ENCODE results near the gene DPYD. TPM values are rescaled to one million over a fixed set of nuclear protein-coding genes. Genes with fewer than 3 reads are reported as not detected.

Gene DPYD
- total and polyA plus RNA-seq, 9 of the 15 experiments (the other 6 are each of a cell fraction or from before 2014, with no cell fraction given): 0.03 to 0.25 (median 0.08) TPM; not detected in 2

GRCh38 chr1:97108179-97108578 lies 812.7 kb downstream of the DPYD start (continued):
- TF ChIP-seq NFRKB (IDR thresholded peaks at IDR 0.05; ENCODE audit: low read depth): no peak

GRCh38 chr1:97105531-97105930 lies 815.3 kb downstream of the DPYD start:
- Histone ChIP-seq H3K4me1 (replicated peaks in 1 of 2; ENCODE audit: control insufficient read depth in 2 of 2, insufficient read depth in 2 of 2, low read length in 2 of 2) (no peaks in the 10 kb centered on the region), H3K79me2 (ENCODE audit: control insufficient read depth, insufficient read depth, low read length) (no peaks in the 10 kb centered on the region), H3K9ac (ENCODE audit: insufficient read depth in 1 of 2, low read depth in 2 of 2, low read length in 2 of 2) (no peak overlapping the region), H3K4me2 (ENCODE audit: insufficient read depth, low read length) (no peak overlapping the region), H3K27ac (ENCODE audit: extremely low read depth, low read depth, low read length) (no peak overlapping the region), H3K4me3 (no peak overlapping the region), H3K9me3 (replicated peaks; ENCODE audit: control insufficient read depth, insufficient read depth, low read depth, low read length) (no peaks in the 10 kb centered on the region; the same call in 1 of the 2 replicates), H3K9me1 (ENCODE audit: control insufficient read depth, insufficient read depth, low read length) (no peaks in the 10 kb centered on the region), H3K36me3 (ENCODE audit: control insufficient read depth, insufficient read depth, low read length) (no peaks in the 10 kb centered on the region), H4K20me1 (replicated peaks; ENCODE audit: control insufficient read depth, insufficient read depth, low read length) (no peaks in the 10 kb centered on the region), H2AFZ (ENCODE audit: low read depth, low read length) (no peak overlapping the region), H3K27me3 (ENCODE audit: control insufficient read depth in 2 of 2, insufficient read depth in 2 of 2, low read length in 2 of 2) (no peaks in the 10 kb centered on the region)
- 0% methylated on average over 2 of the region's 2 CpGs for WGBS (ENCODE audit: insufficient coverage, low coverage, missing lambda C conversion rate)
- intact Hi-C loops (cut with micrococcal nuclease) (no loop called here), in situ Hi-C loops (cut with MboI) (no loop called here)
- DNase-seq (ENCODE audit: extremely low read depth in 1 of 4, low spot score in 3 of 4): no peak
- CTCF ChIA-PET (ENCODE audit: low intra/inter-chr PET ratio): no interaction called here
- POLR2A ChIA-PET: no interaction called here
- no peak for FAIRE-seq
- ATAC-seq: no peak
- BruUV-seq (replicated peaks): no TSS peak
- TF ChIP-seq ZNF780A (CRISPR knock-in tag; IDR thresholded peaks at IDR 0.05) (no peak), KAT2B (IDR thresholded peaks at IDR 0.05; ENCODE audit: low read depth, low read length) (no peak), E2F1 (CRISPR knock-in tag; IDR thresholded peaks at IDR 0.05) (no peak), FOXK2 (conservative IDR thresholded peaks at IDR 0.05 in 1 of 2, IDR thresholded peaks at IDR 0.05 in 1 of 2; ENCODE audit: low read depth in 2 of 2) (no peak), HIVEP1 (CRISPR knock-in tag; IDR thresholded peaks at IDR 0.05) (no peak), ID3 (CRISPR knock-in tag; IDR thresholded peaks at IDR 0.05) (no peak), ID3 (tag; IDR thresholded peaks at IDR 0.05) (no peak), CREBBP (IDR thresholded peaks at IDR 0.05; ENCODE audit: low read depth, low read length) (no peak), SIX5 (IDR thresholded peaks at IDR 0.05; ENCODE audit: borderline replicate concordance in 1 of 2, insufficient read depth in 1 of 2, low read depth in 1 of 2, low read length in 2 of 2) (no peak), ATF7 (IDR thresholded peaks at IDR 0.05) (no peak), ZNF407 (IDR thresholded peaks at IDR 0.05; ENCODE audit: low read depth) (no peak), BRF1 (IDR thresholded peaks at IDR 0.05; ENCODE audit: borderline replicate concordance, extremely low read depth, insufficient read length) (no peak)
